NCI-H2081 (cell line): ENCODE results near the gene PITPNC1.
"Not testable (repeated sequence)": the region's sequence is repeated elsewhere in the genome, so short reads cannot be mapped to it uniquely, and the experiment has no call there.

ENCODE experiments used
- DNase-seq, 2 experiments: peaks; one replicate each; lab custom pipeline; 2025; lab: John Stamatoyannopoulos, UW

Gene PITPNC1

DNA sequence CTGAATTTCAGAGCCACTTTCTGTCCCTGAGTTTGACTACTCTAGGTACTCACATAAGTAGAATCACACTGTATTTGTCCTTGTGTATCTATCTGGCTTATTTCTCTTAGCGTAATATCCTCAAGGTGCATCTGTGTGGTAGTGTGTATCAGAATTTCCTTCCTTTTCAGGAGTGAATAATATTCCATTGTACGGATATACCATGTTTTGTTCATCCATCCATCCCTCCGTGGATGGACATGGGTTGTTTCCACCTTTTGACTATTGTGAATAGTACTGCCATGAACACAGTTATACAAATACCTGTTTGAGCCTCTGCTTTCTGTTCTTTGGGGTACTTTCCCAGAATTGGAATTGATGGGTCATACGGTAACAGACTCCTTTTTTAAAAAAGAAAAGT lies 111.7 kb downstream of the PITPNC1 start:
- no peak for DNase-seq

DNA sequence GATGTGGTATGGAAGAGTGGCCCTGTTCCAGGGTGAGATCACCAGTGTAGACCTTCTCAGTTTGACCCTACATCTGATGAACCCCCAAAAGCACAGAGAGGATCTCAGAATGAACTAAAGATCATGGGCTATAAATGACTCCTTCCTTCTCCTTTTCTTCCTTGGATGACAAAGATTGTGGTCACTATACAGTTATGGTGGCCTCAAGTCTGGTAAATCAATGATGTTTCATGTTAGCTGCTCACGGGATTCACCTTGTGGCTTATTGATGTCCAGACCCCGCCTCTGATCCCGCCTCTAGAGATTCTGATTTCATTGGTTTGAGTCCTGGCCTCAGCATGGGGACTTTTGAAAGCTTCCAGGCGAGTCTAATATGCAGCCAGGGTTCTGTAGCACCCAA lies 112.2 kb downstream of the PITPNC1 start:
- DNase-seq = no peak

DNA sequence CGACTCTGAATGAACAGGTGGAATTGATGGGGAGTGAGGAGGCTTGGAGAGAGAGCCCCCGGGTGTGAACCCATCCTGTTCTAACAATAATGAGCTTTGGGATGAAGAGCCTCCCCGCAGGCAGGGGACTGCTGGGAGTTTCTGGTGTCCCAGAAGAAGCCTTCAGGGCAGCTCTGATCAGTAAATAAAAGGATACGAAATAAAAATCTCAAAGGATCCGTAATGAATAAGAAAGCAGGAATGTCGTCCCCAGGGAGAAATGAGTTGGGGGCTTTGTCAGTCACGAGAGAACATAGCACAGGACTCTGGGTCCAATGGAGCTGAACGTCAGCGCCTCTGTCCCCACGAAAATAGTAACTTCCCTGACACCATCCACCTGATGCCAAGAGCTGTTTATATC lies 113.4 kb downstream of the PITPNC1 start:
- DNase-seq = no peak

DNA sequence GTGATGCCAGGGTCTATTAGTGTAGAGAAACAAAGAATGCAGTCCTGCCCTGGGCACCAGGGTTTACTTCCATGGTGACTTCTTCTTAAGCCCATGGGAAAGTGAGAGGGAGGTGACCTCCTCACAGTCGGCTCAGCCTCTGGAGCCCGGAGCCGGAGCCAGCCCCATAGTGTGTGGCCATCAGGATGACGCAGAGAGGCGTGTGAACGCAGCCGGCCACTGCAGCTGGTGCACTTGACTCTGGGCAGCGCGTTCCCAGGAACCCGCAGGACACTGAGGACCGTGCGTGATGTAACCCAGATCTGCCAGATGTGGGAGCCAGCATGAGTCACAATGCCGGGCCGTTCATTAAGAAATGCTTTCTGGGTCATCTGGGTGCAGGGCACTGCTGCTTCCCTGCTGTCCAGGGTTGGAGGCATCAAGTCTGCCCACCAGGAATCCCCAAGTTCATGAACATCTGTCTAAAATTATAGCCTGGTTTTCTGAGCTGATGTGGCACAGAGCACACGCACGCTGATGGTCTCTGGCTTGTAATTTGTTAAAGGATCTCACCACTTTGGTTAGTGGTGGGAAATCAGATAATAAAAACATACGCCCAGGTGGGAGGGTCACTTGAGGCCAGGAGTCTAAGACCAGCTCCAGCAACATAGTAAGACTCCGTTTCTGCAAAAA lies 114.1 kb downstream of the PITPNC1 start:
- DNase-seq = no peak

DNA sequence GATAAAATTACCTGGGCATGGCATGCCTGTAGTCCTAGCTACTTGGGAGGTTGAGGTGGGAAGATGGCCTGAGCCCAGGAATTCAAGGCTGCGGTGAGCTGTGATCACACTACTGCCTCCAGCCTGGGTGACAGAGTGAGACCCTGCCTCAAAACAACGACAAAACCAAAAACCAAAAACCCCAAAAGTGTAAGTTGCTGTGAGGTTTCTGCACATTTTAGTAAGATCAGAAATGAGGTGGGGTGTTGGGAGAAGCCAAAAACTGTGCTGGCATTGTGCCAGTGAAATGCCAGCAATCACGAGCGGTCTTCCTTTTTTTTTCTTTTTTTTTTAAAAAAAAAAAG lies 114.6 kb downstream of the PITPNC1 start:
- no peak for DNase-seq

DNA sequence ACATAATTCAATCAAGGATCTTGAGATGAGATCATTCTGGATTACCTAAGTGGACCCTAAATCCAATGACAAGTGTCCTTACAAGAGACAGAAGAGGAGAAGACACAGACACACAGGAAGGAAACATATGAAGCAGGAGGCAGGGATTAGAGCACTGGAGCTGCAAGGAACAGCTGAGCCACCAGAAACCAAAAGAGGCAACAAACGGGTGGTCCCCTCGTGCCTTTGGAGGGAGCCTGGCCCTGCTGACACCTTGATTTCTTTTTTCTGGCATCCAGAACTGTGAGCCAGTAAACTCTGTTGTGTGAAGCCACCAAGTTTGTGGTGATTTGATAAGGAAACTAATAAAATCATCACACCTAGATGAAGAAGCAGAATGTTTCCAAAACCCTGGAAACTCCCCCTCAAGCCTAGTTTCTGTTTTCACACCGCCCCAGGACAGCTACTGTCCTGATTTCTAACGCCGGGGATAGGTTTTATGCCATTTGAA lies 115.2 kb downstream of the PITPNC1 start:
- no peak for DNase-seq

DNA sequence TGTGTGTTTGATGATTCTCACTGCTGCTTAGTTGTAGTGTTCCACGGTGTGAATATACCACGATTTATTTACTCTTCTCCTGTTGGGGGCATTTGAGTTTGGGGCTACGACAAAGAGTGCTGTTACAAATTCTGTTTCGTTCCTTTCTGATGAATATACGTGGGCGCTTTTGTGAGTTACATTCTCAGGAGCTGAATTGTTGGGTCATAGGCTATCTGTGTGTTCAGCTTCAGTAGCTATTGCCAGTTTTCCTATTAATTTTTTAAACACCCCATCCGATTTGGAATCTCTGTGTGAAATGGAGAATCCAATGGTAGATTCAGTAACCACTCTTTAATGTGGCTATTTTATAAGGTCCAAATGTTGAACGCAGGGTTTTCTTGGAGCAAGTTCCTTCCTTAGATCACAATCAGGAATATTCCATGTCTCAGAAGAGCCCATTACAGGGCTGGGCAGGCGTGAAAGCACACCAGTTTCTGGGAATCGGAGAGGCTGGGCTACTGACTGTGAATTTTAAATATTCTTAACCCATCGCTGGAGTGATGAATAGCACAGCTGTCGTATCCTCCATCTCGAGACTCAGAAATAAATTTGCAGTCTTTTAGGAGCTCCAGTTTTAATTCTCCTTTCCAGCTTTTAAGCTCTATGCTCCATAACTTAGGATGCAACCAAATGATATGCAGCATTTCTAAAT lies 115.9 kb downstream of the PITPNC1 start:
- DNase-seq = no peak

DNA sequence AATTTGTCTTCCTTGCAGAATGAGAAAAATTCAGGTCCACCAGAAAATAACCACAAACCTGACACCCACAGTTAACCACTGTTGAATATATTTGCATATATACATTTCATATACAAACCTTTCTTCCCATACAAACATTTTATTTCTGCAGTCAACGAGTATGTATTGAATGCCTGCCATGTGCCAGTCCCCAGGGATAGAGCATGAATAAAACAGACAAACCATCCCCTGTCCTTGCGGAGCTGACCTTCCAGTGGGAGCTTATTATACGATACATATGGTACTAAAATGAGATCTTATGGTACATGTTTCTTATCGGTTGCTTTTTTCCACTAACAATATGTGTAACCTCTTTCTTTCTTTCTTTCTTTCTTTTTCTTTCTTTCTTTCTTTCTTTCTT lies 116.7 kb downstream of the PITPNC1 start:
- no peak for DNase-seq

DNA sequence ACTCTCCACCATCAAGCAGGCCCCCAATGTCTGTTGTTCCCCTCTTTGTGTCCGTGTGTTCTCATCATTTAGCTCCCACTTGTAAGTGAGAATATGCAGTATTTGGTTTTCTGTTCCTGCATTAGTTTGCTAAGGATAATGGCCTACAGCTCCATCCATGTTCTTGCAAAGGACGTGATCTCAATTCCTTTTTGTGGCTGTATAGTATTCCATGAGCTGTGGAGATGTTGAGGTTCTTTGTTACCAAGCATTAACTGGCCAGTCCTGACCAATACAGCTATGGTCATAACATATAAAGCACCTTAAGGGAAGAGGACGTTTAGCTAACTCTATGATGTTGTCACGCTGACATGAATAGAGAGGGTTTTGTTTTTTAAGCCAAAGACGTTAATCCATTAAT lies 118.5 kb downstream of the PITPNC1 start:
- DNase-seq = not testable (repeated sequence)

DNA sequence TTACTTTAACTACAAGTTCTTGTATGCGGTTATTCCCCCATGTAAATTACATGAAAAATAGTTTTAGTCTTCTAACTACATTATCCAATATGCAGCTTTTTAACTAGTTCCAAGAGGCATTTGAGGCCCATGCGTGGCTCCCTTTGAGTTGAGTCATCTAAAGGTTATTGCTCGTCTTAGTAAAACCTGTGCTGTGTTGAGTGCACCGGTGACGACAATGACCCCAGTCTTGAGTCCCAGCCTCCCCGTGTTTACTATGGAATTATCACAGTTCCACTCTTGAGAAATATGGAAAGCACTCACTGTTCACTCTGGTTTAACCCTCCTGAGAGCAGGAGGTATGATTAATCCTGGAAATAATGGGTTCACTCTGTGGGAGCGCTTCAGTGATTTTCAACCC lies 119.2 kb downstream of the PITPNC1 start:
- no peak for DNase-seq

DNA sequence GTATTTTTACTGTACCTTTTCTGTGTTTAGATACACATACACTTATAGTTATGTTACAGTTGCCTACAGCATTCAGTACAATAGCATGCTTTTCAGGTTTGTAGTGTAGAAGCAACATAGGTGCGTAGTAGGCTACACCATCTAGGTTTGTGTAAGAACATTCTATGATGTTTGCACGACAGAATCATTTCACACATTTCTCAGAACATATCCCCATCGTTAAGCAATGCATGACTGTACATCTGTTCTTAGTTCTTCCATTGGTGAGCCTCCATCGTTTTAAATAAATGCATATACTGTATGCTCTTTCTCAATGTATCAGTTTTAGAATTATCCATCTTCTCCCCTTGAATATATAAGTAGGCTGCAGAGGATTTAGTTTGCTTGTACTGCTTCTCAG lies 122.6 kb downstream of the PITPNC1 start:
- DNase-seq = no peak

DNA sequence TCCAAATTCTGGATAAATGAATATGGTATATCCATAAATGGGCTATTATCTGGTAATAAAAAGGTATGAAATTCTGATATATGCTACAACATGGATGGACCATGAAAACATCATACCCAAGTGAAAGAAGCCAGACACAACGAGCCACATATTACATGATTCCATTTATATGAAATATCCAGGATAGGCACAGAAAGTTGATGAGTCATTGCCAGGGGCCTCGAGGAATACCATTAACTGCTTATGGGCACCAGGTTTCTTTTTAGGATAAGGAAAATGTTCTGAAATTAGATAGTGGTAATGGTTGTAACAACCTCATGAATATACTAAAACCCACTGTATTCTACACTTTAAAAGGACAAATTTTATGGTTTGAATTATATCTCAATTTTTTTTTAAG lies 123.2 kb downstream of the PITPNC1 start:
- no peak for DNase-seq

DNA sequence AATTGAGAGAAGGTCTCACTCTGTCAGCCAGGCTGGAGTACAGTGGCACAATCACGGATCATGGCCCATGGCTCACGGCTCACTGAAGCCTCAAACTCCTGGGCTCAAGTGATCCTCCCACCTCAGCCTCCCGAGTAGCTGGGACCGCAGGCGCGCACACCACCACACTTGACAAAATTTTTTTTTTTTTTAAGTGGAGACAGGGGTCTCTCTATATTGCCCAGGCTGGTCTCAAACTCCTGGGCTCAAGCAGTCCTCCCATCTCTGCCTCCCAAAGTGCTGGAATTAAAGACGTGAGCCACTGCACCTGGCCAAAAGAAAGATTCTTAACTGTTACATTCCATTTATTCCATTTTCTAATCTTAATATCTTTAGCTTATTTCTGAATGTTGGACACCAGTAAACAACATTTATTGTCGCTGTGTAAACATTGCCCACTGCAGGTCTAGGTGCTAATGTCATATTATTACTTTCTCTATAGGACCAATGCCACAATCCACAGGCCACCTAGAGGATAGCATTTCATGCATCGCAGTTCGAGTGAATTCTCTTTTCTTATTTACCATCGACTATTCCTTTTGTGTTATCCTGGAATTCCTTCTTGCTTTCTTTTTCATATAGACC lies 123.7 kb downstream of the PITPNC1 start:
- no peak for DNase-seq

DNA sequence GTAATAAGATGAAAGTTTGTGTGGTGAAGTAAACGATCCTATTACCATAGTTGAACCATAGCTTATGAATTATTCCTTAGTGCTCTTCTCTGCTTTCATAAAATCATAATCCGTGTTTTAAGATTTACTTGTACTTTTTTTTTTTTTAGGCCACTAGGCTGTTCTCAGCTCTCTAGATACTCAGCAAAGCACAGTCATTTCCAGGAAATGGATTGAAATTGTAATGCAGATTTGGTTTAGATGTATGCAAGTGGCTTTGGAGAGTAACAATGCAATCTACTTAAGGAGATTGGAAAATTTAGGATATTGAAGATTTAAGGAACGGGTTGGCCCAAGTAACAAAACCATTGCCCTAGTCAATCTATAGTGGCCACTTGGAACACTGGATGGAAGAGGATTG lies 125.1 kb downstream of the PITPNC1 start:
- DNase-seq = no peak

DNA sequence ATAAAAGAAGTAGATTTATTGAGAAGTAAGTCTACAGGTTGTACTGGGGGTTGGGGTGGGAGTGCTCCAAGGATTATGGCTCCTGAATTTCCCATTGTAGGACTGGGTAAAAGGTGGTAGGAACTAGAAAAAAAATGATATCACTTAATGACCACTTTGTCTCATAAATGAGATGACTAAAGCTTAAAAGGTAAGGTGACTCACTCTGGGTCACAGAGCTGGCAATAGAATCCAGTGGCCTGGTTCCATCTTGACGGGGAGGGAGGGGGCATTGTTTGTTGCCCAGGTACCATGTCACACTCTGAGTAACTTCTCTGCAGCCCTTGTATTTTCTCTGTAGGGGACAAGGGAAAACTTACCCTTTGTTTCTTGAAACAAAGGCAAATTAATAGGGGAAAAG lies 126.1 kb downstream of the PITPNC1 start:
- DNase-seq = no peak

DNA sequence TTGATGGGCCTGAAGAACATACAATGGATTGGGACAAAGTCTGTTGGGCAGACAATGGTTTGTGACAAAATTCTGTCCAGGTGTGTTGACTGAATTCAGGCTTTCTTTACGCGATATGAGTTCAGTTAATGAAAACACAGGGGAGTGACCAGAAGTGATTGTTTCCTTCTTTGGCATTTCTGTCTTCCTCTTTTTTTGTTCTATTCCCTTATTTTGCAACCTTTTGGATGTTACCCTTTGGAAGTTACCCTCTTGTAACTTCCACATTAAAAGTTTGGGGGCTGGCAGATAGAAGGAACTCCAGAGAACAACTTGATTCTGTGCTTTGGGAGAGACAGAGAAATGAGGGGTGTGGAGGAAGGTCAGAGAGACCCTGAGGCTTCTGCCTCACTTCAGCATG lies 126.7 kb downstream of the PITPNC1 start:
- no peak for DNase-seq

DNA sequence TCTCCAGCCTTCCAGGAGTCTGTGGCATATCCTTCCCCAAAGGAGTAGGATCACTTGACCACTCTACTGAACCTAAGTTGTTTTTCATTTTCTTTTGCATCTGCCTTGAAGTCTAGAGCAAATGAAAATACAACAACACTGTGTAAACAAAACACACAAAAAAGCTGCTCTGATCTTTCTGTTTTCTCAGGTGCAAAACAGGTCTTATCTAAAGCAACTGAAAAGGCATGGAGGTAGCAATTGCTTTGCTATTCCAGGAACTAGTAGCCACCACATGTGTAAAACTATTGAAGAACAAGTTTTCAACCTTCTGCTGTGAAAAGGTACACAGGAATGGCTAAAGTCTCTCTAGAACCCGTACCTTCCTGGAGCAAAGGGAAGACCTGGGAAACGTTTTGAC lies 127.1 kb downstream of the PITPNC1 start:
- DNase-seq = no peak

DNA sequence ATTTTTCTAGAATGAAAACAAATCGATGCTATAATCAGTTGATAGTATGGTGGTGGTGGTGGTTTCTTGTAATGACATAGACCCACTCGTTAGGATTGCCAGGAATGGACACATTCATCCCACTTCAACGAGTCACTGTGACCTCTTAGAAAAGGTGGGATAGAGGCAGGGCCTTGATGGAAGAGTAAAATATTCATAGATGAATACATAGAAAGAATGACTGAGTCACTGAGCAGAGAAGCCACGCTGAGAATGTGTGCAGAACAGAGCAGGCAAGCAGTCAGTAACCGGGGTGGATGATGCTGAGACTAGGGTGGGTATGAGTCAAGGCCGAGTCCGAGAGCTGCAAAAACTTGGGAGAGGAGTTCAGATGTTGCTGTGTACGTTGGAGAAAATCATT lies 129.9 kb downstream of the PITPNC1 start:
- no peak for DNase-seq

DNA sequence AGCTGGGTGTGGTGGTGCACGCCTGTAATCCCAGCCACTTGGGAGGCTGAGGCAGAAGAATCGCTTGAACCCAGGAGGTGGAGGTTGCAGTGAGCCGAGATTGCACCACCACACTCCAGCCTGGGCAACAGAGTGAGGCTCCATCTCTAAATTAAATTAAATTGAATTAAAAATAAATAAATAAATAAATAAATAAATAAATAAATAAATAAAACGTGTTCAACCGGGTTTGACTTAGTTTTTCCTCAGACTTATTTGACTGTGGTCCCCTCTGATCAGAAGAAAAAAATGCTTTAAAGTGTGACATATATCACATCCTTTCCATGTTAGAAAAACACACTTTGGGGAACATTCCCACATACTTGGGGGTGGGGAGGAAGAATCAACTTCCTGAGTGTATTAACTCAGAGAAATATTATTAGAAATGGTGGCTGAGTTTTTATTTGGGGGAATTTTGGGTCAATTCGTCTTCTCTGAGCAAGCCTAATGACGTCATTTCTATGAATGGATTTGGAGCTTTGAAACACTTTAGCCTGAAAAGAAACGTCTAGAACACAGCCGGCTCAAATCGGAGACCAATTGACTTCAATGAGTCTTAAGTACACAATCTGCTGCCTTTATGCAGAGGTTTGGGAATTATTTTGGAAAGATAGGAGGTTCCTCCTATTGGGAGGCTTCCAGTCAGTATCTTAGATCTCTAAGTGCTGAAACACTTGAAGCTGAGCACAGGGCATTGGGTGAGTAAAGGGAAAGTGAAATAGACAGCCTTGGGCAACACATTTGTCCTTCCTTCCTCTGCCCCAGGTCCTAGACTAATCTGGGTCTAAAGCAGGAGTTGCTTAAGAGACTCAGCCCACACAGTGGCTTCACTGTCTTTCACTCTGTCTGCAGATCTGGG lies 132.6 kb downstream of the PITPNC1 start:
- DNase-seq = no peak

DNA sequence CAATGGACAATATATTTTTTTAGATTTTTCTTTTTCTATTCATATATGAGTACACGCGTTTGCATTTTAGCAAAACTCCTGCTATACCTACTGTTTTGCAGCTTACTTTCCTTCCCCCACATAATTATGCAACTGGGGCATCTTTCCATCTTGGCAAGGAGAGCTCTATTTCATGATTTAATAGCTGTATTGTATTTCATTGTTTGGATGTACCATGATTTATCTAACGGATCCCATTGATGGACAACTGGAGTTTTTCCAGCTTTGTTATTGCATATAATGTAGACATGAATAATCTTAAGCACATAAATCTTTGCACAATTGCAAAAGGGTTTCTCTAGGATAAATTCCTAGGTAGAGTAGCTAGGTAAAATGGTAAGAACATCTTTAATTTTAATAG lies 133.9 kb downstream of the PITPNC1 start:
- DNase-seq = peak in 1 of 2 experiments; percentile 38

DNA sequence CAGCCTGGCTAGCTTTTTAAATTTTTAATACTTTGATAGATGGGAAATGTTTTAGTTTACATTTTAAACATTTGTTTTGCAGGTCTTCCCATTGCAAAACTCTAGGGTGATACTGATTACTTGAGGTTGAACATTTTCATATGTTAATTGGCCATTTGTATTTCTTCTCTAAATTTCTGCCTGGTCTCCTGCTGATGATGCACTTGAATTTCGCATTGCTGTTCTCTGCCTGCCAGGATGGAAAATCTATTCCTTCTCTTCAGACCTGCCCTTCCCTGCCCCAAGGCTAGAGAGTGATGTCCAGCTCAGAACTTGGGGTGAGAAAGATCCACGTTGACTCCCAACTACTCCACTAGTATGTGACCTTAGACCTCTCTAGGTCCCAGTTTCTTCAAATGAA lies 134.7 kb downstream of the PITPNC1 start:
- DNase-seq = no peak

DNA sequence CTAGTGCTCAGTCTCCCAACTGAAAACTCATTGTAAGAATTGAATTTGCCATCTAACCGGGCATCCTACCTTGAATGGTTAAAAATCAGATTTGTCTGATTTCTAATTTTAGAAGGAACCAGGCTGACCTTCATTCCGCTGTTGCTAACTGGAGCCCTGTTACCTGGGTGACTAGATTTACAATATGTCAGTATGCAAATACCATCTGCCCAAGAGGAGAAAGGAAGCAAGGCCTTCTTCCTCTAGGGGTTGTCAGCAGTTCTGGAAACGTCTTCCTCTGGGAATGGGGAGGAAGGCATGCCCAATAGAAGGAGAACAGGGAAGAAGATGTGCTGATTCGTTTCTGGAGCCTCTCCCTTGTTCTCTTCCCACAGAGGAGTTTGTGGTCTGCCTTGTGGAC lies 137.9 kb downstream of the PITPNC1 start:
- DNase-seq = peak; percentile 31 to 56
